Stimulated activated CD4-positive, alpha-beta T cell treated with anti-CD3 and anti-CD28 coated beads, Interleukin-12 subunit alpha, Interleukin-12 subunit beta, amount 100 ng/mL, for 48 hours (primary cell): ENCODE measurements around the gene MAN2B2.
"Not testable (repeated sequence)": the region's sequence is repeated elsewhere in the genome, so short reads cannot be mapped to it uniquely, and the experiment has no call there.

Experiments
- DNase-seq, 3 donors: peaks; one replicate each; pipeline ENCODE4 v3.0.0-alpha.2; 2020; ENCODE audit warnings: low read depth in 2 of 3, low spot score in 1 of 3

MAN2B2 gene

GRCh38 chr4:6640292-6641163, 65.5 kb downstream of the MAN2B2 start, which contains the start of gene MRFAP1:
Gene MRFAP1, plus strand, starts transcription at chr4:6640685. Its CDS starts 178 bp downstream, at chr4:6640863.
- peak; percentile 89 to 92 (median 90) for DNase-seq

DNA sequence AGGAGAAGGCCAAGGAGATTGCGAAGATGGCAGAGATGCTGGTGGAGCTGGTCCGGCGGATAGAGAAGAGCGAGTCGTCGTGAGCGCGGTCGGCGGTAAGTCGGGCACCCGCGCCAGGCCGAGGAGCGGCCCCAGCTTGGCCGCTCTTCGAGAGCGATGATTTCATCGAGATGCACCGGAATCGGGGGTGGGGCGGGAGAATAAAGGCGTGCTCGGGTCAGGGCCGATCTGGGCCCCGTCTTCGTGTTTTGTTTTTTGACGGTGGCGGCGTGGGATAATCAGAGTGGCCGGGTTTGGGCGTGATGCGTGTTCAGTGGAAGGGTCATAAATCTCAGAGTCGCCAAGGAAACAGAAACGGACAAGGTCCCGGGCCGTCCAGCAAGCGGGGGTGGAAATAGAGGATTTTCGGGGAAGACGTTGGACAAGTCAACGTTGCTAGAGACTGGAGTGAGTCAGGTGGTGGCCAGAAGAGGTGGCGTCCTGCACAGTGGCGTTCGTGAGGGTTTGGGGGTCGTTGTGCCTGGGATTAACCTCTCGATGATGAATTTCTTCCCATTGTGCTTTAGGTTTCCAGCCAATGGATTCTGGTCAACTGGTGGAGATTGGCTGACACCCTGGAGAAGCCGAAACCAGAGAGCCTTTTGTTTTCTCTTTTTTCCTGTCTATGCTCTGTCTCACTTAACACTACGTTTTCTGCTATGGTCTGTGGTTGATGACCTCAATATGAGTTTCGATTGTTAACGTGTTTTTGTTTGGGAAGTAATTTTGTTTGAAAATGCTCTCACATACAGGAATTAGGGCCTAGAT, 66.4 kb downstream of the MAN2B2 start:
- DNase-seq: peak in 2 of 3 donors; percentile 20 to 33

DNA sequence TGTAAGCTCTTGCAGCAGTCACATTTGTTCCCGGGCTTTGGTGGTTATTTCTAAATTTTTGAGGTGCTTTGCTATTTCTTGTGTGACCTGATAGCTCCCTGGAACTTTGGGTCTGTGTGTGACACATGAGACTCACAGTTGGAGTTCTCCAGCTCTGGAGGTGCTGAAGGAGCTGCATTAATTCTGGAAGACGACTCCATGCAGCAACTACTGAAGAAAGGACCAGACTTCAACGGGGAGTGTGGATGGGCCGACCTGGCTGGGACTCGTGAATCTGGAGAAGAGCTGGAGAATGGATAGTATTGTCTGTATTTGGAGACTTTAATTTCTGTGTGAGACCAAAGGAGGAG, 67.0 kb downstream of the MAN2B2 start:
- no peak for DNase-seq

DNA sequence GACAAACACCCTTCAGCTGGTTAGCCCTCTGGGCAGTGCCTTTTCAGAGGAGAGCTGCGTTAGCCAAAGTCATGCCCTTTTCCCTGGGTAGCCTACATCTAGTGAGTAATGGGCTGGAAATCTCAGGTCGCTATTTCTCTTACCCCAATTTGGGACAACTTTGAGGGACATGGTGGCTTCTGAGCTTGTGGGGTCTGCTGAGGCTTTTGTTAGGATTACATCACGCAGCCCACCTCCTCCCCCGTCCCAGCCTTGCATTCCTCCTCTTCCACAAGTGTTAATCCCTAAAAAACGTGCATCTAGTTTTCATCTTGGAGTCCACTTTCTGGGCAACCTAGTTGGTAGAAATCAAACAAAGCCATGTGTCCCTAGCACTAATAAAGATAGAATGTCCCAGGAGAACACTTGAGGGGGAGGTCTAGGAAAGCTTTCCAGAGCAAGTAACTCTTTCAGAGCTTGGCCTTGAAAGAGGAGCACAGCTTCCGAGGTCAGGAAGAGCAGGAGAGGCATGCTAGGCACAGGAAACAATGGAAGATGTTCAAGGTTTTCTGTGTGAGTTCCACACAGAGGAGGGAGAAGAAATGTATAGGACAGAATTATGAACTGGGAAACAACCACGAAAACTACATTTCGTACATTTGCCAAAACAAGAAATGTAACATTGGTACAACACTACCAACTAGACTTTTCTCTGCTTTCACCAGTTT, 68.3 kb downstream of the MAN2B2 start:
- DNase-seq: no peak

- DNase-seq: no peak
Observed at GRCh38 chr4:6644792-6645530, 70.0 kb downstream of the MAN2B2 start.

GRCh38 chr4:6647169-6647568, 72.2 kb downstream of the MAN2B2 start:
- no peak for DNase-seq

GRCh38 chr4:6647582-6648230, 72.7 kb downstream of the MAN2B2 start:
- DNase-seq: no peak

DNA sequence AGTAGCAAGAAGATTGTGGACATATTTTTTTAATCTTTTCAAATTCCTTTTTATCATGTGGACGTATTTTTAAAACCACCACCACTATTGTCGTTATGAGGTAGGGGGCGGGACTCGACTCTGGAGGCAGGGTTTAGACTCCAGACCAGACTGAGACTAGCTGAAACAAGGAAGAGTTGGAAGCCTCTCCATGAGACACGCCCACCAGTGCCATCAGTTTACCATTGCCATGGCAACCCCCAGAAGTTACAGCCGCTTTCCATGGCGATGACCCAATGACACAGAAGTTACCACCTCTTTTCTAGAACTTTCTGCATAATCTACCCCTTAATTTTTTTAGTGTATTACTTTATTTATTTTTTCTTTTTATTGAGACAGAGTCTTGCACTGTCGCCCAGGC, 74.2 kb downstream of the MAN2B2 start:
- no peak for DNase-seq

DNA sequence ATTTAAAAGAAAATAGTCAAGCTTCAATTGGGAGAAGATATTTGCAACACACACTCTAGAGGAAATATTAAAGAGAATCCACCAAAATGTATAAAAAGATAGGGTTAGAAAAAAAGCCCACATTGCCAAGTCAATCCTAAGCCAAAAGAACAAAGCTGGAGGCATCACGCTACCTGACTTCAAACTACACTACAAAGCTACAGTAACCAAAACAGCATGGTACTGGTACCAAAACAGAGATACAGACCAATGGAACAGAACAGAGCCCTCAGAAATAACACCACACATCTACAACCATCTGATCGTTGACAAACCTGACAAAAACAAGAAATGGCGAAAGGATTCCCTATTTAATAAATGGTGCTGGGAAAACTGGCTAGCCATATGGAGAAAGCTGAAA, 79.2 kb downstream of the MAN2B2 start:
- not testable (repeated sequence) for DNase-seq

- not testable (repeated sequence) for DNase-seq
Observed at GRCh38 chr4:6655291-6655690, 80.3 kb downstream of the MAN2B2 start.

GRCh38 chr4:6655924-6656323, 80.9 kb downstream of the MAN2B2 start:
- DNase-seq: no peak

DNA sequence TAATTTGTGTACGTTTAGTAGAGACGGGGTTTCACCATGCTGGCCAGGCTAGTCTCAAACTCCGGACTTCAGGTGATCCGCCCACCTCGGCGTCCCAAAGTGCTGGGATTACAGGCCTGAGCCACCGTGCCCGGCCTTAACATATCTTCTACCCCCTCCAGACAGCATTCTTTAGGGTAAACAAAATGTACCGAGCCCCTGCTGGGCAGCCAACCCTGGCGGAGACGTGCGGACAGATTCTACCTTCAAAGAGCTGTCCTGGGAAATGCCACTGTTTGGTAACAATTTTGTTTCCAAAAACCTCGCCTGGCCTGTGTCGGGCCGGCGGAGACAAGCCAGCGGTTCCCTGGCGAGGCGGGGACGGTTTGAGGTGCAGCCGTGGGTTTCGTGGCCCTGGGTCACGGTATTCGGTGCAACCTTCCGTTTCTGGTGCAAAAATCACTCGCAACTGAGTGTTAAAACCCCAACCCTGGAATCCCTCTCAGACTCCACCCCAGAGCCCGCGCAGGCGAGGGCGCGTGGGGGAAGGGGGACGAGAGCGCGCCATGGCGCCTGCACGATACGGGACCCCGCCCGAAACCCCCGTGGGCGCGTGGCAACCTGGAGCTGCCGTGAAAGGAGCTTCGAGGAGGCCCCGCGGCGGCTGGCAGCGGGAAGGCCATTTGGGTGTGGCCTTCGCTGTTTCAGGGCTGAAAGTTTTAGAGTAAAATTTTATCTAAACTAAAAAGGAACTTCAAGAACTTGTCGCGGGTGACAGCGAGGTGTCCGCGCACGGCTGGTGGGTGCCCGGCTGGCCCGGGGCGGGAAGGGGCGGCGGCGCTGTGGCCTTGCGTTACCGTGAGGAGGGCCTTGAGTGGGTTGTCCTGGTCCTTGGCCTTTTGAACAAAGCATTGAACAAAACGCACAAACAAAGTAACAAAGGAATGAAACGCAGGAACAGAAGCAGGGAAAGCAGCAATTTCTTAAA, 82.5 kb downstream of the MAN2B2 start:
- DNase-seq: no peak

- no peak for DNase-seq
Observed at GRCh38 chr4:6658209-6658595, 83.2 kb downstream of the MAN2B2 start.

DNA sequence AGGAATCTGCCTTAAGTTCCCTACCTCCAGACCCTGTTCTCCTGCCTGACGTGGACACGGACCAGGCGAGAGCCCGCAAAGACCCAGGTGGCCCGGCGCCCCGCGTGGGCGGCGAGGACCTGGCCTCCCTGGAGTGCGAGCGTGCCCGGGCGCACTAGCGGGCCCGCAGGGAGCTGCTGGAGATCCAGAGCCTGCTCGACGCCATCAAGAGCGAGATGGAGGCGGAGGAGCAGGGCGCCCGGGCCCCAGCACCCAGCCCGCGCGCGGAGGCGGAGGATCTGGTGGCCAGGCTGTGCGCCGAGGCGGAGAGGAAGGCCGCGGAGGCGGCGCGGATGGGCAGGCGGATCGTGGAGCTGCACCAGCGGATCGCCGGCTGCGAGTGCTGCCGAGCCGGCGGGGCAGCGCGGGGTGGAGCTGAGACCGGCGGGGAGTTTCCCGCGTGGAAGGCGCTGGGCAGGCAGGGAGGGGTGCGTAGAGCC, 83.6 kb downstream of the MAN2B2 start:
- peak in 1 of 3 donors; percentile 39 for DNase-seq

DNA sequence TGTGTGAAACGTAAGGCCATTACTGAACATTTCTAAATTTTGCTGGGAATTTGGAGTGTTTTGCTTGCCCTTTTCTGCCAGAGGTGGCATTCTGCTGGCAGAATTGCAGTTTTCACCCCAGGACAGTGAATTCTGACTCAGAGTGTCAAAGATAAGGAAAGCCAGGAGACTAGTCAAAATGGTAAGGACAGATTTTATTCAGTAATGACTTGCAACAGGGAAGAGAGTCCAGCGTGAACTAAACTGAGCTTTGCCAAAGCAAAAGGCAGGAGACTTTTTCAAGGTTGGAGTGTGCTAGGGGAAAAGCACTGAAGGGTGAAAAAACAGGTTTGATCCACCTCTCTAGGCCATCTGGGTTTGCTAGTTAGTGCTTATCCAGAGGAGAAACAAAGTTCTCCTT, 84.9 kb downstream of the MAN2B2 start:
- DNase-seq: no peak

GRCh38 chr4:6660430-6660829, 85.4 kb downstream of the MAN2B2 start:
- no peak for DNase-seq

DNA sequence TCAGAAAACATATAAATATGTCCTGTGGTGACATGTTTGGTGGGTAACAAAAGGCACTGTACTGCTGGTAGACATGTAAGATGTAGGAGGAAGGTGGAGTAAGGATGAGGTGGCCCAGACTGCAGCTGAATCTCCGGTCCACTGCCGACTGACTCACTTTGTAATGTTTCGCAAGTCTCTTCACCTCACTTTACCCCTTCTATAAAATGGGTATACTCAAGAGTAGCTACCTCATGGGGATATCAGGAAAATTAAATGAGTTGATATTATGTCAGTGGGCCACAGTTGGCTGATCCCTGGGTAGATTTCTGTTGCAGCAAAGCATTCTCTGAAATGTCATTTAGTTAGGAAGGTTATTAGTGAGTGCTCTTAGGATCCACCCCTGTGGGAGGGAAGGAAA, 87.6 kb downstream of the MAN2B2 start:
- DNase-seq: no peak

- DNase-seq: no peak
Observed at GRCh38 chr4:6663596-6664393, 88.8 kb downstream of the MAN2B2 start.
